Neutrophil (primary cell): Measurements from ENCODE around the gene LRP2.
A peak's percentile ranks its signal among the peaks of the same experiment; 100 is the strongest.

Experiments
- H3K27ac ChIP-seq: fragments of 200-600 bp; sonication (generic); 2 replicates; pipeline ENCODE4 v1.5.1; 2016; ENCODE audit warnings: mild to moderate bottlenecking, moderate library complexity
- H3K27me3 ChIP-seq: fragments of 200-600 bp; sonication (generic); 2 replicates; pipeline ENCODE4 v1.6.0; 2016; ENCODE audit warnings: mild to moderate bottlenecking
- H3K36me3 ChIP-seq: fragments of 200-600 bp; sonication (generic); 2 replicates; pipeline ENCODE4 v1.5.1; 2017
- H3K4me1 ChIP-seq, 2 experiments: fragments of 200-600 bp in 1 of 2; sonication (generic) in 1 of 2; 1 replicate in 1 of 2; 2 replicates in 1 of 2; pipeline versions ENCODE4 v1.5.1 to v1.6.1; 2013 to 2016; ENCODE audit warnings: low read depth in 1 of 2, low read length in 1 of 2, mild to moderate bottlenecking in 1 of 2, moderate library complexity in 1 of 2; ENCODE audit not compliant: control insufficient read depth in 1 of 2, insufficient read depth in 1 of 2
- H3K4me3 ChIP-seq, 2 experiments: fragments of 200-600 bp in 1 of 2; sonication (generic) in 1 of 2; 1 replicate in 1 of 2; 2 replicates in 1 of 2; pipeline ENCODE4 v1.5.1; 2013 to 2016; ENCODE audit warnings: low read depth in 1 of 2, low read length in 1 of 2, mild to moderate bottlenecking in 1 of 2, moderate library complexity in 1 of 2
- H3K9me3 ChIP-seq: fragments of 200-600 bp; sonication (generic); 2 replicates; pipeline ENCODE4 v1.5.1; 2016
- CTCF ChIP-seq: fragments of 200-600 bp; sonication (generic); IDR thresholded peaks from 2 replicates; pipeline ENCODE4 v1.5.1; 2016; ENCODE audit warnings: antibody characterized with exemption

Gene LRP2

GRCh38 chr2:169131587-169132512, 230.5 kb downstream of the LRP2 start:
- peak; percentile 88 for TF ChIP-seq CTCF

GRCh38 chr2:169129703-169130243, 232.6 kb downstream of the LRP2 start:
- Histone ChIP-seq H3K9me3 (no peaks in the 10 kb centered on the region), H3K4me1 (peaks cover 0 to 3% of the 10 kb centered on the region in 2 experiments), H3K36me3 (no peaks in the 10 kb centered on the region), H3K4me3 (no peak overlapping the region), H3K27me3 (no peaks in the 10 kb centered on the region), H3K27ac (no peak overlapping the region)
- TF ChIP-seq CTCF, result no peak

More at GRCh38 chr2:169131587-169132512, 230.5 kb downstream of the LRP2 start:
- Histone ChIP-seq H3K36me3 (no peaks in the 10 kb centered on the region), H3K4me3 (no peak overlapping the region), H3K9me3 (no peaks in the 10 kb centered on the region), H3K4me1 (peaks cover 0 to 3% of the 10 kb centered on the region in 2 experiments), H3K27me3 (no peaks in the 10 kb centered on the region), H3K27ac (no peak overlapping the region)

DNA sequence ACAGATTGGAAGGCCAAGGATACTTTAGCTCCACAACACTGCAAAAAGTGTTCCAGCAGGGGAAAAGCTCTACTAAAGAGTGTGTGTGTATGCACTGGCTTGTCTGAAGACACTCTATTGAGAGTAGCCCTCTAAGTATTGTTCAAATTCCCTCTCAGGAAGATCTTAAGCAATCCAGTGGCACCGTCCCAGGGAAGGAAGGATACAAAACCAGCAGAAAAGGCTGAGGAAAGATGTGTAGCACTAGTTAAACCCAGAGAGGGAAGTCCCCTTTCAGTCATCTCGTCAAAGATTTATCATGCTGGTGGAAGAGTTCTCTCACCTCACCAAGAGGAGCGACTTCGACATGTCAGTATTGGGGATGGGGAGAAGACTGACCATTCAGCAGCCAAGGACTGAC, 242.5 kb downstream of the LRP2 start:
- TF ChIP-seq CTCF, result no peak
- H3K27ac ChIP-seq, result no peak overlapping the region
- no peaks in the 10 kb centered on the region for H3K4me1 ChIP-seq
- H3K36me3 ChIP-seq, result no peaks in the 10 kb centered on the region
- no peaks in the 10 kb centered on the region for H3K9me3 ChIP-seq
- H3K27me3 ChIP-seq, result no peaks in the 10 kb centered on the region
- no peak overlapping the region for H3K4me3 ChIP-seq

GRCh38 chr2:169119123-169119760, 243.1 kb downstream of the LRP2 start:
- H3K4me1 ChIP-seq, result peaks cover 2% of the 10 kb centered on the region in 2 experiments
- H3K27ac ChIP-seq, result no peak overlapping the region
- no peaks in the 10 kb centered on the region for H3K9me3 ChIP-seq
- H3K36me3 ChIP-seq, result no peaks in the 10 kb centered on the region
- H3K27me3 ChIP-seq, result no peaks in the 10 kb centered on the region
- TF ChIP-seq CTCF, result no peak
- H3K4me3 ChIP-seq, result no peak overlapping the region

GRCh38 chr2:169118060-169118459, 244.3 kb downstream of the LRP2 start:
- TF ChIP-seq CTCF, result no peak
- H3K36me3 ChIP-seq, result no peaks in the 10 kb centered on the region
- H3K4me3 ChIP-seq, result no peak overlapping the region
- H3K27me3 ChIP-seq, result no peaks in the 10 kb centered on the region
- H3K4me1 ChIP-seq, result peaks cover 4 to 7% of the 10 kb centered on the region in 2 experiments
- H3K27ac ChIP-seq, result no peak overlapping the region
- no peaks in the 10 kb centered on the region for H3K9me3 ChIP-seq
